Fibroblast of lung (primary cell): ENCODE measurements around the gene CATSPERZ.

Experiments
- EZH2 ChIP-seq: IDR thresholded peaks from 2 replicates; pipeline ENCODE4 v1.5.1; 2012; ENCODE audit warnings: low read length, control low read depth, mild to moderate bottlenecking; ENCODE audit errors: missing control alignments
- TF ChIP-seq, protein P1 (sequence below), 2 donors: IDR thresholded peaks in 1 of 2; conservative IDR thresholded peaks in 1 of 2; 1 replicate in 1 of 2; 2 replicates in 1 of 2; pipeline ENCODE4 v1.5.1; 2011 to 2012; ENCODE audit warnings: low read length in 2 of 2, control low read depth in 1 of 2, inconsistent platforms in 1 of 2, low read depth in 1 of 2, mild to moderate bottlenecking in 1 of 2

DNA sequence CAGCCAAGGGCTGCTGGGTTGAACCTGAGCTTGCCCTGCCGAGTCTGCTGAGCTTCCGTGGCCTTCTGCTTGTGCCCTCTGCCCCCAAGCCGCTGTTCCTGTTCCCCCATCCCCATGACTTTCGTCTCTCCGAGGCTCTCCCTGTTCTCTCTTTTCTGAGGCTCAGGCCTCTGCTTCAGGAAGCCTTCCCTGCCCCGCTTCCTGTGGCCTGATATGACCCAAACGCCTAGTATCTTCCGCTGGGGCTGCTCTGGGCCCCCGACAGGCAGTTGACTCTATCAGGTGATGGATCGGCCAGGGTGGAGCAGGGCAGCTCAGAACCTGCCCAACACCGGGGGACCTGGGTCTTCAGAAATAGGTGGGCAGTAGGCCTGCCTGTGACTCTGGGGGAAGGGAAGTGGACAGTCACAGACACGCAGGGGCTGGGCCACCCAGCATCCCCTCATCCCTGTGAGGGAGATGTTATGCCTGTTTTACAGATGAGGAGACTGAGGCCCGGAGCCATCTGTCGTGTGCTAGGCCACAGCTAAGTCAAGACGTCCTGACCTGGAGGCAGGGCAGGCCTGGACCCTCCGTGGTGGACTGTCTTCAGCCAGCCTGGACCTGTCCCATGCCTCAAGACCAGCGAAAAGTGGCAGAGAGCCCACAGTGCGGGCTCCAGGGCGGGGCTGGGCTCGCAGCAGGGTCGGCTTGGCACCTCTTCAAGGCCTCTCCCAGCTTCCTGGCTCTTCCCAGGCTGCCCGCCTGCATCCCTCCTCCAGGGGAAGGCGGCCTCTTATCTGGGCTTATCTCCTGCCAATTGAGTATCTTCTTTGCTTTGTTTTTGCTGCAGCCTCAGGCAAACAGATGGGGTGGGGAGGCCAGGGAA lies 31.9 kb upstream of the CATSPERZ start:
- TF ChIP-seq EZH2, result no peak
- TF ChIP-seq, protein P1, sequence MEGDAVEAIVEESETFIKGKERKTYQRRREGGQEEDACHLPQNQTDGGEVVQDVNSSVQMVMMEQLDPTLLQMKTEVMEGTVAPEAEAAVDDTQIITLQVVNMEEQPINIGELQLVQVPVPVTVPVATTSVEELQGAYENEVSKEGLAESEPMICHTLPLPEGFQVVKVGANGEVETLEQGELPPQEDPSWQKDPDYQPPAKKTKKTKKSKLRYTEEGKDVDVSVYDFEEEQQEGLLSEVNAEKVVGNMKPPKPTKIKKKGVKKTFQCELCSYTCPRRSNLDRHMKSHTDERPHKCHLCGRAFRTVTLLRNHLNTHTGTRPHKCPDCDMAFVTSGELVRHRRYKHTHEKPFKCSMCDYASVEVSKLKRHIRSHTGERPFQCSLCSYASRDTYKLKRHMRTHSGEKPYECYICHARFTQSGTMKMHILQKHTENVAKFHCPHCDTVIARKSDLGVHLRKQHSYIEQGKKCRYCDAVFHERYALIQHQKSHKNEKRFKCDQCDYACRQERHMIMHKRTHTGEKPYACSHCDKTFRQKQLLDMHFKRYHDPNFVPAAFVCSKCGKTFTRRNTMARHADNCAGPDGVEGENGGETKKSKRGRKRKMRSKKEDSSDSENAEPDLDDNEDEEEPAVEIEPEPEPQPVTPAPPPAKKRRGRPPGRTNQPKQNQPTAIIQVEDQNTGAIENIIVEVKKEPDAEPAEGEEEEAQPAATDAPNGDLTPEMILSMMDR (conservative IDR thresholded peaks at IDR 0.05 in 1 of 2, IDR thresholded peaks at IDR 0.05 in 1 of 2; ENCODE audit: low read depth in 1 of 2, low read length in 2 of 2), result no peak
